SK-N-SH treated with all-trans-retinoic acid at 6 μM for 48 hours (cell line): ENCODE measurements around the gene OPRM1.

Experiments
- ATAC-seq: fragments of 200-7000 bp; cut with Tn5 transposase; 3 replicates; pipeline ENCODE4 v1.9.1; 2020; ENCODE audit warnings: mild to moderate bottlenecking, moderate library complexity
- ARNTL ChIP-seq: fragments of 450-650 bp; formaldehyde crosslinking; IDR thresholded peaks from 2 replicates; pipeline ENCODE4 v1.5.0; 2020; ENCODE audit warnings: low read depth, mild to moderate bottlenecking, moderate library complexity, borderline replicate concordance
- BACH2 ChIP-seq: fragments of 250-450 bp; sonication (Bioruptor Pico); IDR thresholded peaks from 2 replicates; pipeline ENCODE4 v1.9.0; 2021; ENCODE audit warnings: mild to moderate bottlenecking, borderline replicate concordance
- CREB5 ChIP-seq: fragments of 250-450 bp; sonication (Bioruptor Pico); IDR thresholded peaks from 2 replicates; pipeline ENCODE4 v1.5.1; 2020; ENCODE audit warnings: low read depth, mild to moderate bottlenecking, moderate library complexity
- CSDC2 ChIP-seq: fragments of 250-450 bp; sonication (Bioruptor Pico); IDR thresholded peaks from 2 replicates; pipeline ENCODE4 v1.5.0; 2020; ENCODE audit warnings: mild to moderate bottlenecking, moderate library complexity
- ESRRG ChIP-seq: fragments of 250-450 bp; sonication (Bioruptor Pico); IDR thresholded peaks from 2 replicates; pipeline ENCODE4 v1.6.1; 2021; ENCODE audit warnings: mild to moderate bottlenecking
- GLIS3 ChIP-seq: fragments of 250-450 bp; sonication (Bioruptor Pico); IDR thresholded peaks from 2 replicates; pipeline ENCODE4 v1.5.0; 2020; ENCODE audit warnings: mild to moderate bottlenecking, moderate library complexity
- ISL1 ChIP-seq: fragments of 250-450 bp; sonication (Bioruptor Pico); IDR thresholded peaks from 2 replicates; pipeline ENCODE4 v2.1.2; 2022; ENCODE audit warnings: mild to moderate bottlenecking, moderate library complexity
- OSR1 ChIP-seq: fragments of 250-450 bp; sonication (Bioruptor Pico); IDR thresholded peaks from 2 replicates; pipeline ENCODE4 v1.8.0; 2022; ENCODE audit warnings: moderate library complexity, mild to moderate bottlenecking, inconsistent platforms
- PATZ1 ChIP-seq: fragments of 250-450 bp; sonication (Bioruptor Pico); IDR thresholded peaks from 2 replicates; pipeline ENCODE4 v1.8.0; 2020; ENCODE audit warnings: mild to moderate bottlenecking, moderate library complexity, borderline replicate concordance
- POU6F1 ChIP-seq: fragments of 250-450 bp; sonication (Bioruptor Pico); IDR thresholded peaks from 2 replicates; pipeline ENCODE4 v1.8.0; 2021; ENCODE audit warnings: low read depth, mild to moderate bottlenecking, moderate library complexity, borderline replicate concordance
- PPARA ChIP-seq: fragments of 250-450 bp; sonication (Bioruptor Pico); IDR thresholded peaks from 2 replicates; pipeline ENCODE4 v1.5.0; 2020; ENCODE audit warnings: mild to moderate bottlenecking, borderline replicate concordance
- RARB ChIP-seq: fragments of 250-450 bp; sonication (Bioruptor Pico); IDR thresholded peaks from 2 replicates; pipeline ENCODE4 v1.8.0; 2021; ENCODE audit warnings: mild to moderate bottlenecking, moderate library complexity
- TCF4 ChIP-seq: fragments of 250-450 bp; sonication (Bioruptor Pico); IDR thresholded peaks from 2 replicates; pipeline ENCODE4 v1.8.0; 2021; ENCODE audit warnings: mild to moderate bottlenecking, moderate library complexity, borderline replicate concordance
- TOX ChIP-seq: fragments of 250-450 bp; sonication (Bioruptor Pico); IDR thresholded peaks from 2 replicates; pipeline ENCODE4 v1.8.0; 2021; ENCODE audit warnings: mild to moderate bottlenecking, moderate library complexity, borderline replicate concordance
- TSHZ2 ChIP-seq: fragments of 250-450 bp; sonication (Bioruptor Pico); IDR thresholded peaks from 2 replicates; pipeline ENCODE4 v1.5.0; 2020; ENCODE audit warnings: mild to moderate bottlenecking, moderate library complexity
- ZC3H10 ChIP-seq: fragments of 250-450 bp; sonication (Bioruptor Pico); IDR thresholded peaks from 2 replicates; pipeline ENCODE4 v1.5.1; 2021; ENCODE audit warnings: mild to moderate bottlenecking, moderate library complexity
- ZFP3 ChIP-seq: fragments of 250-450 bp; sonication (Bioruptor Pico); IDR thresholded peaks from 2 replicates; pipeline ENCODE4 v1.5.0; 2020; ENCODE audit warnings: mild to moderate bottlenecking, moderate library complexity
- ZFP30 ChIP-seq: fragments of 450-650 bp; formaldehyde crosslinking; IDR thresholded peaks from 2 replicates; pipeline ENCODE4 v1.5.0; 2022; ENCODE audit warnings: mild to moderate bottlenecking, moderate library complexity
- ZNF565 ChIP-seq: fragments of 450-650 bp; formaldehyde crosslinking; conservative IDR thresholded peaks from 2 replicates; pipeline ENCODE4 v1.5.0; 2020; ENCODE audit warnings: low read depth, mild to moderate bottlenecking, moderate library complexity
- ZNF70 ChIP-seq: fragments of 450-650 bp; formaldehyde crosslinking; IDR thresholded peaks from 2 replicates; pipeline ENCODE4 v1.5.0; 2020; ENCODE audit warnings: mild to moderate bottlenecking, moderate library complexity
- ZNF8 ChIP-seq: fragments of 450-650 bp; formaldehyde crosslinking; IDR thresholded peaks from 2 replicates; pipeline ENCODE4 v1.5.0; 2020; ENCODE audit warnings: mild to moderate bottlenecking, moderate library complexity
- TF ChIP-seq, protein P1 (sequence below): fragments of 250-450 bp; sonication (Bioruptor Pico); IDR thresholded peaks from 2 replicates; pipeline ENCODE4 v1.5.1; 2021; ENCODE audit warnings: mild to moderate bottlenecking, moderate library complexity

The OPRM1 gene

GRCh38 chr6:154161689-154162088 lies 122.6 kb downstream of the OPRM1 start:
- no peak for TF ChIP-seq GLIS3 (CRISPR knock-in tag)
- TF ChIP-seq RARB, result no peak
- no peak for TF ChIP-seq PPARA (CRISPR knock-in tag)
- TF ChIP-seq, protein P1, sequence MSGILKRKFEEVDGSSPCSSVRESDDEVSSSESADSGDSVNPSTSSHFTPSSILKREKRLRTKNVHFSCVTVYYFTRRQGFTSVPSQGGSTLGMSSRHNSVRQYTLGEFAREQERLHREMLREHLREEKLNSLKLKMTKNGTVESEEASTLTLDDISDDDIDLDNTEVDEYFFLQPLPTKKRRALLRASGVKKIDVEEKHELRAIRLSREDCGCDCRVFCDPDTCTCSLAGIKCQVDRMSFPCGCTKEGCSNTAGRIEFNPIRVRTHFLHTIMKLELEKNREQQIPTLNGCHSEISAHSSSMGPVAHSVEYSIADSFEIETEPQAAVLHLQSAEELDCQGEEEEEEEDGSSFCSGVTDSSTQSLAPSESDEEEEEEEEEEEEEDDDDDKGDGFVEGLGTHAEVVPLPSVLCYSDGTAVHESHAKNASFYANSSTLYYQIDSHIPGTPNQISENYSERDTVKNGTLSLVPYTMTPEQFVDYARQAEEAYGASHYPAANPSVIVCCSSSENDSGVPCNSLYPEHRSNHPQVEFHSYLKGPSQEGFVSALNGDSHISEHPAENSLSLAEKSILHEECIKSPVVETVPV (CRISPR knock-in tag), result no peak
- TF ChIP-seq ZC3H10, result no peak
- no peak for TF ChIP-seq ZFP3 (CRISPR knock-in tag)
- no peak for TF ChIP-seq POU6F1 (CRISPR knock-in tag)
- no peak for TF ChIP-seq TCF4 (CRISPR knock-in tag)
- no peak for TF ChIP-seq PATZ1
- TF ChIP-seq ISL1 (CRISPR knock-in tag), result no peak
- no peak for ATAC-seq

GRCh38 chr6:154164397-154164796 lies 125.4 kb downstream of the OPRM1 start:
- no peak for ATAC-seq
- no peak for TF ChIP-seq ARNTL (CRISPR knock-in tag)
- TF ChIP-seq PATZ1, result no peak
- TF ChIP-seq ZNF8, result no peak
- TF ChIP-seq ZNF70 (CRISPR knock-in tag), result no peak
- no peak for TF ChIP-seq TCF4 (CRISPR knock-in tag)
- TF ChIP-seq PPARA (CRISPR knock-in tag), result no peak
- no peak for TF ChIP-seq TOX (CRISPR knock-in tag)
- TF ChIP-seq TSHZ2 (CRISPR knock-in tag), result no peak
- TF ChIP-seq, protein P1 (CRISPR knock-in tag), result no peak
- no peak for TF ChIP-seq ZNF565 (CRISPR knock-in tag)
- no peak for TF ChIP-seq ZC3H10
- TF ChIP-seq ISL1 (CRISPR knock-in tag), result no peak
- TF ChIP-seq BACH2 (CRISPR knock-in tag), result no peak
- TF ChIP-seq CREB5 (CRISPR knock-in tag), result no peak
- no peak for TF ChIP-seq OSR1
- no peak for TF ChIP-seq ESRRG (CRISPR knock-in tag)
- no peak for TF ChIP-seq CSDC2 (CRISPR knock-in tag)
- TF ChIP-seq POU6F1 (CRISPR knock-in tag), result no peak
- TF ChIP-seq ZFP3 (CRISPR knock-in tag), result no peak
- TF ChIP-seq ZFP30 (CRISPR knock-in tag), result no peak
